HG03342 (cell line): ENCODE measurements around the gene HRCT1.
"Not testable (repeated sequence)": the region's sequence is repeated elsewhere in the genome, so short reads cannot be mapped to it uniquely, and the experiment has no call there.

Source experiments
- ATAC-seq: cut with Tn5 transposase; IDR thresholded peaks from one replicate; pipeline ENCODE4 v1.9.1; 2021; ENCODE audit warnings: mild to moderate bottlenecking, moderate library complexity; ENCODE audit not compliant: unreplicated experiment

HRCT1 gene

DNA sequence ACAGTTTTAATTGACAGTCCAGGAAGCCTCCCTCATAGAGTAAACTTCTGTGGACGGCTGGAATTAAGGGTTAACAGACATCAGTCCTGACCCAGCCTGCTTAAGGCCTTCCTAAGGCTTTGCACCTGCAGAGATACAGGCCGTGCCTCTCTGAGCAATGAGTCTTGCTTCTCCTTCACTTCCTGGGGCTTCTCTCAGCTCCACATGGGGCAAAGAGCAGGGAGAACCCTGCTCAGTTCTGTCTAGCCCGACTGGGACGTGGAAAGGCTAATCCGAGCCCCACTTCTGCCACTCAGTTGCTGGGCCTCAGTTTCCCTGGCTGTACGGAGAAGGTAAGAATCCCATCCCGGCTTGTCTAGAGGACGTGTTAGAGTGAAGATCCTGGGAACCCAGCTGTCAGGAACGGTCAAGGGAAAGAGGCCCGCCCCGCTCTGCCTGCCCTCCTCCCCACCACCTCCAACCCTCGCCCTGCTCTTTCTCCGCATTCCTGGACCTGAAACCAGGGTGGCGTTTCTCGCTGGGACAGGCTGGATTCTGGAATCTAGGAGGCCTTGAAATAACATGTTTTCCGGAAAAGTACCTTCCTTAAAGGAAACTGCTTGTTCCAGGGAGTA is 9.8 kb downstream of the HRCT1 start:
- no peak for ATAC-seq

DNA sequence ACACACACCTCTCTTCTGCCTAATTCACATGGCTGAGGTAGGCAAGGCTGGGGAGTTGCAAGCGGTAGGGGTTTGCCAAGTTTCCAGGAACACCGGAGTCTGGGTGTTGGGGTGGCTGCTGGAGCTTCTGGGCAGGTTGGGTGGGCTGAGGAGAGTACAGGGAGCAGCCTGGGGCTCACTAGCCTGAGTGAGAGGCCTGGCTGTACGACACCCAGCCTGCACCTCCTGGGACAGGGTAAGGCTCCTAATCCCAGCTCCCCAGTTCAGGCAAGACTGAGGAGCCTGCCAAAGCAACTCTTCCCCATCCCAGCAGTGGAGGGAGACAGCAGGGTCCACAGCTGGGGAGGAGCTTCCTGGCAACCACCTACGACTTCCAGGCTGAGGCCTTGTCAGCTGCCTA is 11.3 kb downstream of the HRCT1 start:
- ATAC-seq, result no peak

DNA sequence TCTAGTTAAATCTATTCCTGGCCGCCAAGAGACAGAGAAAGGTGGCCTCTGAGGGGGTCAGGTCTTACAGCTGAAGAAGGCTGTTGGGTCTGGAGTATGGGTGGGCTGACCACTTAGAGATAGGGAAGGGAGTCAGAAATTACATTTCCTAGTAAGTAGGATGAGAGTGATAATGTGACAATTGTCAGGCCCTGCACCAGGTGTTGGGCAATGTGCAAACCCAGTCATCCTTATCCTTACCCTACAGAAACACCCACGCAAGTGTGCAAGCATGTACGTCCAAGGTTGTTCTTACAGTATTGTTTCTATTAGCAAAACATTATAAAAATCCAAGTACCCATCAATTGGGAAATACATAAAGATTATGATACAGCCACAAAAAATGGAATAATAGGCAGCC is 12.8 kb downstream of the HRCT1 start:
- no peak for ATAC-seq

DNA sequence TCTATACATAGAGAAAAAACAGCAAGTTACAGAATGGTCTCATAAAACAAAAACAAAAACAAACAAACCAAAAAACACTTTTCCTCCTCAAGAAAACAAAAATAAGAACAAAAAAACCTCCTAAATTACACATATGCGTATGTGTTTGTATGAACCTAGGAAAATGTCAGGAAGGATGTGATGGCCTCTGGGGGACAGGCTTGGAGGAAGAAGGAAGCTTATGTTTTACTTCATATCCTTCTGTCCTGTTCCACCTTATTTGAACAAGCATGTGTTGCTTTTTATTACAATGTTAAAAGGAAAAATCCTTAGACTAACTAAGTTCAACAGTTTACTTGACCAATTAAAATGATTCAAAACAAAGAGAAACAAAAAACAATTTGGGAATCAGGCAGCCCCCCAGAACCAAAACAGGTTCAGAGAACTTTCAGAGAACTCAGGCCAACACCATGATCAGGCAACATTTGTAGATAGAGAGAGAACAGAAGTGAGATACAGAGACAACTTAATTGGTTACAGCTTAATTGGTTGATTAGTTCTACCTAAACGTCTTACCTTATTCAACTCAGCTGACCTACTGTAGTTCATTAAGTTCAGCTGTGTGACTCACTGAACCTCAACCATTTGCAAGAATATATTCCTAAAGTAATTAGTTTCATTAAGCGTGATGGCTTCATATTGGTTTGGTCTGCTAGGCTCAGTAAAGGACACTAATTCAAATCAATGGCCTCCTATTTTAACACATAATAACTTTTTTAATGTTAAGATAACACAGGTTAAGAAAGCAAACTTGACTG is 13.4 kb downstream of the HRCT1 start:
- ATAC-seq, result no peak

DNA sequence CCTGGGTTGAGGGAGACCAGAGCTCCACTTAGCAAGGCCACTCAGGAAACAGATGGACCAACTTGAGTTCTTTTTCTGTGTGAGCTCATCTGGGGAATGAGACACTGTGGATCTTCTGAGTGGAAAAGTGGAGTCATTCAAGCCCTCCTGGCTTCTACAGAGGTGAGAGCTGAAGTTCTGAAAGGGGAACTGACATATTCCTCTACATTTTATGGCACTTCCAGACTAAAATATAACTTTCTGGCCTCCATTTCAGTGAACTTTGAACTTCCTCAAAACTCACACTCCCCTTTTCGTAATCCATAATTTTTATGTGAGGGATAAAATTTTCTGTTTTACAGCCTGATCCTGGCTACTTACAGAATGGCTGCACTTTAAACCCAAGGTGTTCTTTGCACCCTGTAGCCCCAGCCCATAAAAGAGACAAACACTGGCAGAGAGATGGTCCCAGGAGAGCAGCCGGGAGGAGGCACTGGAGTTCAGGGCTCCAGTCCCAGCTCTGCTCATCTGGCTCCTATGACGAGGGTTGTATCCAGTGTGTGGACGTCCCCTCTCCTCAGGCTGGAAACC is 14.1 kb downstream of the HRCT1 start:
- ATAC-seq, result no peak

DNA sequence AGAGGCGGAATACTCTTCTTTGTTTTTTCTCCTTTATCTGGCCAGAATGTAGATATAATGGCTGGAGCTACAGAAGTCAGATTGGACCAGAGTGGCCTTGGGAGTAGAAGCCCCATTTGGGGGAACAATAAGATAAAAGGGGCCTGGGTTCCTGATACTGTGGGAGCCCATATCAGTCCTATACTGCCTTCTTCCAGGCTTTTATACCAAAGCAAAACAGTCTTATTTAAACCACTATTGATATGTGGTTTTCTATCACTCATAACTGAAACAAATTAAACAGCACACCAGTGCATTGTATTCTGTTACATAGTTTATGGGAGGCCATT is 17.6 kb downstream of the HRCT1 start:
- ATAC-seq, result no peak

DNA sequence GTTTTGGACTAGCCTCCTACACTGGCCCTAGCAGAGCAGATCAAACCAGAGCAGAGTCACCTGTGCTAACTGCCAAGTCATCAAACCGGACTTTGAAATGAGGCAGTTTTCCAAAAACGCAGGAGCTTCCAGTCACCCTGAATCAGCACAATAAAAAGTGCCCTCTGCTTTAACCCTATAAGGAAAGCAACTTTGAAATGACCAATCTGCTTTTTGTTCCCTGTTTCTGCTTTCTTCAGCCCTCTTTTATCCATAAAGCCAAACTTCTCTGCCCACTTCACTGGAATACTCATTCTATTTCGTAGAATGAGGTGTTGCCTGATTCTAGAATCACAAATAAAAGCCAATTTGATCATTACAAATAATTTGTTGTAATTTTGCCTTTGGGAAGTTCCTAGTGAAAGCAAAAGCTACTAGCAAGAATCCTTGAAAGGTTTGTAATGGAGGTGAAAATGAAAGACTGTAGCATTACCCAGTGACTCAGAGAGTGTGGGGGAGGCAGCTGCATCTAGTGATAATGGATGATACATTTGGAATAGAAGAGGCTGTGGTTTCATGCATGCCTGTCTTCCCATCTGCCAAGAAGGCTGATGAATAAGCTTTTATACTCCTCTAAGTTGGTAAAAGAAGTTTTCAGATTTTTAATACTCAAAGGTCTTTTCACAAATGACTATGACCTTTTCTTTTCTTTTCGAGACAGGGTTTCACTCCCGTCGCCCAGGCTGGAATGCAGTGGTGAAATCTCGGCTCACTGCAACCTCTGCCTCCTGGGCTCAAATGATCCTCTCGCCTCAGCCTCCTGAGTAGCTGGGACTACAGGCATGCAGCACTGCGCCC is 18.1 kb downstream of the HRCT1 start:
- no peak for ATAC-seq

DNA sequence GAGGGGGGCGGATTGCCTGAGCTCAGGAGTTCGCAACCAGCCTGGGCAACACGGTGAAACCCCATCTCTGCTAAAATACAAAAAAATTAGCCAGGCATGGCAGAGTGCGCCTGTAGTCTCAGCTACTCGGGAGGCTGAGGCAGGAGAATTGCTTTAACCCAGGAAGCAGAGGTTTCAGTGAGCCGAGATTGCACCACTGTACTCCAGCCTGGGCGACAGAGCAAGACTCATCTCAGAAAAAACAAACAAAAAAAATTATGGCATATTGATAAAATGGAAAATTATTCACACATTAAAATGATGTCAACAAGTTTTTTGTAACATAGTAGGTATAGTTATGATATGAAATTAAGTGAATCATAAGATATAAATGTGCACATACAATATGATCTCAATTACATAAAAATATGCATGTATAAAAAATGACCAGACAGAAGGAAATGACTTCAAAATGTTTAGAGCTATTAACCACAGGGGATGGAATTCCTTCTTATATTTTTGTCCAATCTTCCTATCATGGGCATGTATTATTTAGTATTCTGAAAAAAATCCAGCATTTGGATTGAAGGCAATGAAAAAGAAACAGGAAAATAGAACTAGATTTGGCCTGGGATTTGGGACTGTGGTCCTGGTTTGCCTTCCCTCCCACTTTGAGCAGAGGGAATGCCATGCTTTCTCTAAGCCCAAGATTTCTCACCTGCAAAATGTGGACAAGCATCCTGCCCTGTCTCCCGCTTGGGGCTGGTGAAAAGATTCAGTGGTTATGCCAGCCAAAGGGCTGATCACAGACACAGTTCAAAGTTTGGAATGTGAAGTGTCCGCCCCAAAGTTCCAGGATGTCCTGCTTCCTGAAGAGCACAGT is 22.8 kb downstream of the HRCT1 start:
- ATAC-seq, result no peak

DNA sequence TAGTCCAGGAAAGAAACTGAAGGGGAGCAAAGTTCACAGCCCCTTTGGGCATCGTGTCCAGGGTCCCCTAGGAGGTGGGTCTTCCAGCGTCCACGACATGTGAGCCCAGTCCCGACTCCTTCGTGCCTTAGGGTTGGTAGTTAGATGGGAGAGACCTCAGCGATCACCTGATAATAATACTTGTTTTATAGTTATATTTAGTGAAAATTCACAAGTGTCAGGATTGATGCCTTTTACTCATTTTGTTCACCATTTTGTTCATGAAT is 23.4 kb downstream of the HRCT1 start:
- no peak for ATAC-seq

DNA sequence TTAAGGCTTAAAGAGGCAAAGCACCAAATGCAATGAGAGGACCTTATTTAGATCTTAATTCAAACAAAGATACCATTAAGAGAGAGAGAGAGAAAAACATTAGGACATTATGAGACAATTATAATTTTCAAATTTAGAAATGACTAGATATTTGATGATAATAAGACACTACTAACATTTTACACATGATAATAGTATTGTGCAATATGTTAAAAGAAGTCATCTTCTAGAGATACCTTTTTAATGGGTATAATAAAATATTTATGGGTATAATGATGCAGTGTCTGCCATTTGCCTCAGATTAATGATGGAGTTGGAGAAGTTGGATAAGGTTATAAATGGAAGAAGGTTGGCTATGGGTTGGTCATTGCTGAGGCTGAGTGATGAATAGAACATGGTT is 24.5 kb downstream of the HRCT1 start:
- ATAC-seq, result no peak

DNA sequence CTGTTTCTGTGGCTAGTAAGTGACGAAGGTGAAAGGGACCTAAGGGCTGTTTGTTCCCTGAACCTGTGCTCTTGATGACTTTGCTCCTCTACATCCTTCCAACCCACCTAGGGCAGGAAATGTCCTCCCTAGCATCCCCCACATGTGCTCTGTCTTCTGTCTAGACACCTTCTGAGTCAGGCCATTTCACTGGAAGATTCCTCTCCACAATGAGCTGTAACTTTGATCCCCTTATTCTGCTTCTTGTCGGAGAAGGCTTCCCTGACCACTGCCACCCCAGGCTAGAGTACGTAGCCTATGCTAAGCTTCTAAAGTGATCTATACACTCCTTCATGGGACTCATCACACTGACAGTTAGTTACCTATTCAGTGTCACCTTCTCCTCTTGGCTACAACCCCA is 25.0 kb downstream of the HRCT1 start:
- no peak for ATAC-seq

DNA sequence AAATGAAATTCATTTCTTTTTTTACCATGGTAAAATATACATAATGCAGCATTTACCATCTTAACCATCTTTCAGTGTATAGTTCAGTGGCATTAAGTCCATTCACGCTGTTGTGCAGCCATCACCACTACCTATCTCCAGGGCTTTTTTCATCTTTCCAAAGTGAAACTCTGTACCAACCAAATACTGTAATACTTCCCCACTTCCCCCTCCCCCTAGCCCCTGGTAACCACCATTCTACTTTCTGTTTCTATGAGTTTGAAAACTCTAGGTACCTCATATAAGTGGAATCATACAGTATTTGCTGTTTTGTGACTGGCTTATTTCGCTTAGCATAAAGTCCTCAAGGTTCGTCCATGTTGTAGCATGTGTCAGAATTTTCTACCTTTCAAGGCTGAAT is 26.7 kb downstream of the HRCT1 start:
- ATAC-seq, result no peak

DNA sequence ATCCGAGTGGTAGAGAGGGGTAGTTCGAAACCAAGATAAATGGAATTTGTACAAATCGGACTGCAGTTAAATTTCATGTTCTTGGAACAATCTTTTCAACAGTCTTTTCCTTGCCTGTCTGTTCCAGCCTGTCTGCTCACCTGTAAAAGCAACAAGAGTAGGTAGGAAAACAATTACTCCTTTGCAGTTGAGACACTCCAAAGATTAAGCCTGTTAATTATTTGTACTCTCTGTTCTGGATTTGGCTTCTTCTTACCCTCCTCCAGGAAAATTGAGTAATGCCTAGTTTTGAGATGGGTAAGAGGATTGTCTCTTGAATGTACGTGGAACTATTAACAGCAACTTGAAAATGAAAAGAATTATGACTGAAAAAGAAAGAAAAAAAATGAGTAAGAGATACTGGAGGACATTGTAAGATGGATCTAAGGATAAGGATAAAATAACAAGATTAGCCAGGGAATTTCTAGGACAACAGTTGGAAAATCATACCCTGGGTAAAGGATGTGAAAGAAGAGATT is 27.6 kb downstream of the HRCT1 start:
- ATAC-seq, result no peak

DNA sequence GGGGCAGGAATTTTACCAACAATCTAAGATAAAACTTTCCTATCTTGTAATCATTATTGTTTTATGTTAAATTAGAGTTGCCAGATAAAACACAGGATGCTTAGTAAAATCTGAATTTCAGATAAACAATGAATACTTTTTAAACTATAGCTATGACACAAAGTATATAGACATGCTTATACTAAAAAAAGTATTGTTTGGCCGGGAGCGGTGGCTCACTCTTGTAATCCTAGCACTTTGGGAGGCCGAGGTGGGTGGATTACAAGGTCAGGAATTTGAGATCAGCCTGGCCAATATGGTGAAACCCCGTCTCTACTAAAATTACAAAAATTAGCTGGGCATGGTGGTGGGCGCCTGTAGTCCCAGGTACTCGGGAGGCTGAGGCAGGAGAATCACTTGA is 28.1 kb downstream of the HRCT1 start:
- ATAC-seq, result not testable (repeated sequence)

DNA sequence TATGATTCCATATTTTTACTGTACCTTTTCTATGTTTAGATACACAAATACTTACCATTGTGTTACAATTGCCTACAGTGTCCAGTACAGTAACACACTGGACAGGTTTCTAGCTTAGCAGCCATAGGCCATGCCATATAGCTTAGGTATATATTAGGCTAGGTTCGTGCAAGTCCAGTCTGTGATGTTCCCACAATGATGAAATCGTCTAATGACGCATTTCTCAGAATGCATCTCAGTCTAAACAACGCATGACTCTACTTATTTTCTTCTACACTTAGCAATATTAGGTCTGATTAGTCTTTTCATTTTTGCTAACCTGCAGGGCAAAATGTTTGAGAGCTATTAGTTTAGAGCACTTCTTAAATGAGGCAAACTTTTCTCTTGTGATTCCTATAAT is 29.3 kb downstream of the HRCT1 start:
- no peak for ATAC-seq

DNA sequence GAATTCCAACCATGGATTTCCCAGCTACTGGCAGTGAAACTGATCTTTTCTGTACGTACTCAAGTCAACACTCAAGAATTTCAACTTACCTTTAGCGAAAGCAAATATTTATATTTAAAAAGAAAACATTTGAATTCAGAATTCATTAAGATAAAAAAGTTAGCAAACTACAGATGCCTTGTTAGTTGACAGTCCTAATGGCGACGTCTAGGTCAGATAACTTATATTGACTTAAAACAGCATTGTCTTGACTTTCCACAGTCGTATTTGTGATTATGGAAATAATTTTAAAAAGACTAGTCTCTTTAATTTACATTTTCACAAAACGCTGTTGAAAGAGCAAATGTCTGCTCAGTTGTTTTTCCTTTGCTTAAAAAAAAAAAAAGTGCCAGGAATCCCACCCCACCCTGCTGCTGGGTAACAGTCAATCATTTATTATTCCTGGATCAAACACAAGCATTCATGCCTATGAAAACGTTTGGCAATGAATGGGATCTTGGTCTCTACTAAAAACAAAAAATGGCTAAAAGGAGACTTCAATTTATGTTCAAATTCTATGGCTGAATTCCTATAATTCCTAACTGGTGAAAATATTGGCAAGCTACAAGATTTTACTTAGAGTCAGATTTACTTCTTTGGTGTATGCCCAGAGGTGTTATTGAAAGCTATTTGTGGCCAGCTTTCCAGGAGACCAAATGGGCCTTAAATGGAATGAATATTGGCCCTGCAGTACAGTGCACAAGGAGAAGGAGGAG is 29.9 kb downstream of the HRCT1 start:
- ATAC-seq, result no peak

DNA sequence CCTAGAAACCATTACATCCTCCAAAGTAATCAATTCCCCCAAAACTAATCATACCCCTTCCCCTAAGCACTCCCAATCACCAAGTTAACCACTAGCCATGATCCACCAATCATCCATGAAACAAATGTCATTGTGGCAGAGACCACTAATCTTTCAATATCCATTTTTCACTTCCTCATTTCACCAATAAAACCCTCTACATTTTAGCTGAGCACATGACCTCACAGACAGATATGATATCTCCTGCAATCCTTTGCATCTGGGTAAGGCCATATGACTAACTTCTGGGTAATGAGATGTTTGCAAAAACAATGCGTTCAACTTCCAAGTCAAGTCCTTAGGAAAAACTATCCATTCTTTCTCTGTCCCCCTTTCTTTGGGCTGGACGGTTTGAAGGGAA is 31.2 kb downstream of the HRCT1 start:
- ATAC-seq, result no peak

DNA sequence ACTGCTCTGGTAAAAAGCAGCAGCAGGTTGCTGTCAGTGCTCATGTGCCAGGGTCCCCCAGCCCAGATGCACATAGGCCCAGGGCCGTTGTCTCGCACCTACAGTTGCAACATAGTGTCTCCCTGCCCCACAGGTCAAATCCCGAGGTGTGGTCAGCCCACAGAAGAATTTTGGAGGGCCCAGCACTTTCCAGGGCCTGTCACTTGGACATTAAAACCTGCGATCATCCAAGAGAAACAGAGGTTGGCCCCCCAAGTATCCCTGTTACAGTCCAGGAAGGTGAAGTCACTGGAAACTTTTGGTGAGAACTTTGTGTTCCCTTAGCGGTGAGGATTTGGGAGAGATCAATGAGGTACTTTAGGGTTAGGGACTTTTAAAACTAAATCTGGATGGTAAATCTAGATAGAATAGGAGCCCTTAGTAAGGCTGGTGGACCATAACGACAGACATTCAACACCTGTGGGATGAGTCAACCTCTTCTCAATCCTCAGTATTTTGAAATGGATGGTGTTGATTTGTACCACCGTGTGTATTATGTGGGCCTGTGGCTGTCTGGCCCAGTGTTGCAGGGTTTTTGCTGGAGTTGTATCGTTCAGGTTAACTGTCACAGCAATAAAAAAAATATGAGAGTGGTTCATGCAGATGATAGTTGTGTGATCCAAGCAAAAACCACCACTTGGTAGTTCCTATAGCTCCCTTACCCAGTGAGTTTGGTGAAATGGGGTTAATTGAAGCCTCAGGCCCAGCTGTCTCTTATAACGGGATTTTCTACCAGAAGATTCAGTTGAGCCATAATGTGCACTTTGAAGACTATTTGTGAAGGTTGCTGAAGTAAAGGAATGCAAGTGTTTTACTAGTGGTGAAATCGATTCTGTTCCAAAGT is 32.7 kb downstream of the HRCT1 start:
- ATAC-seq, result no peak

DNA sequence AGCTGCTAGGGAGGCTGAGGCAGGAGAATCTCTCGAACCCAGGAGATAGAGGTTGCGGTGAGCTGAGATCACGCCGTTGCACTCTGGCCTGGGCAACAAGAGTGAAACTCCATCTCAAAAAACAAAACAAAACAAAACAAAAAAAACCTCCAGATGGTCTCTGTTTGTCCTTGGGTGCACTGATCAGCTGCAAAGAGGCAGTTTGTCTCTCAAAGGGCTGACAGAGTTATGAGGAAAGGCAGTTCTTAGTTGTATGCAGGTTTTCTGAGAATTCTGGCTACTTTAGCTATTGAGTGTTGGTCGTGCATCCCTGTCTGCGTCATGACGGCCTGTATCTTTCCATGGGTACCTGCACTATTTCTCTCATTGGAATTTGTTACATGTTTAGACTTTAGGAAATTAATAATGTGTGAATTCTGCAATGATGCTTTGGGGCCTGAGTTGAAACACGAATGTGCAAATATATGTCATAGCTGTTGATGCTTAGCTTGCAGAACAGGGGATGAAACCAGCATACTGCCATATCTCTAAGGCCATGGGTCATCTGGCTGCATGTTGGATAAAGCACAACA is 33.8 kb downstream of the HRCT1 start:
- ATAC-seq, result no peak
